ENCODE results near the gene KRT77. TPM values are rescaled to one million over a fixed set of nuclear protein-coding genes. Genes with fewer than 3 reads are reported as not detected.

Gene KRT77
- total and polyA plus RNA-seq, 5 donors from 2014 or later, result not detected

GRCh38 chr12:52666471-52666870 is 36.9 kb downstream of the KRT77 start:
- Histone ChIP-seq H3K27me3 (ENCODE audit: control insufficient read depth, insufficient read depth, low read length) (peaks cover 1% of the 10 kb centered on the region), H3K4me1 (ENCODE audit: control insufficient read depth, insufficient read depth, low read length, poor library complexity, severe bottlenecking) (no peaks in the 10 kb centered on the region), H3K27ac (ENCODE audit: insufficient read depth, low read length, poor library complexity, severe bottlenecking) (no peak overlapping the region), H3K4me3 (ENCODE audit: low read depth, low read length) (no peak overlapping the region), H3K9me3 (ENCODE audit: control insufficient read depth in 2 of 2, low read length in 2 of 2) (no peaks in the 10 kb centered on the region), H3K36me3 (ENCODE audit: control insufficient read depth, insufficient read depth, low read length) (no peaks in the 10 kb centered on the region)
- H3K9me3 Mint-ChIP-seq, result peaks cover 0 to 1% (median 0%) of the 10 kb centered on the region in 7 donors
- H3K36me3 Mint-ChIP-seq, result no peaks in the 10 kb centered on the region
- peaks cover 11% of the 10 kb centered on the region for H3K27me3 Mint-ChIP-seq
- no peak for ATAC-seq (ENCODE audit: low read depth in 2 of 2)
- DNase-seq, result no peak
- H3K4me1 Mint-ChIP-seq, result no peaks in the 10 kb centered on the region
- no peak overlapping the region for H3K27ac Mint-ChIP-seq
- H3K4me3 Mint-ChIP-seq, result no peak overlapping the region

GRCh38 chr12:52663420-52663819 is 39.9 kb downstream of the KRT77 start:
- H3K27me3 Mint-ChIP-seq, result peaks cover 8% of the 10 kb centered on the region
- ATAC-seq (ENCODE audit: low read depth in 2 of 2), result no peak
- no peak overlapping the region for H3K27ac Mint-ChIP-seq
- H3K4me3 ChIP-seq (ENCODE audit: low read depth, low read length), result no peak overlapping the region
- H3K4me1 ChIP-seq (ENCODE audit: control insufficient read depth, insufficient read depth, low read length, poor library complexity, severe bottlenecking), result no peaks in the 10 kb centered on the region
- no peak overlapping the region for H3K4me3 Mint-ChIP-seq
- H3K27ac ChIP-seq (ENCODE audit: insufficient read depth, low read length, poor library complexity, severe bottlenecking), result no peak overlapping the region
- peaks cover 1% of the 10 kb centered on the region for H3K27me3 ChIP-seq (ENCODE audit: control insufficient read depth, insufficient read depth, low read length)
- H3K36me3 ChIP-seq (ENCODE audit: control insufficient read depth, insufficient read depth, low read length), result no peaks in the 10 kb centered on the region
- H3K36me3 Mint-ChIP-seq, result no peaks in the 10 kb centered on the region
- no peaks in the 10 kb centered on the region for H3K4me1 Mint-ChIP-seq
- H3K9me3 ChIP-seq (ENCODE audit: control insufficient read depth in 2 of 2, low read length in 2 of 2), result no peaks in the 10 kb centered on the region
- peaks cover 0 to 1% (median 0%) of the 10 kb centered on the region in 7 donors for H3K9me3 Mint-ChIP-seq
- DNase-seq, result no peak

GRCh38 chr12:52662918-52663229 is 40.5 kb downstream of the KRT77 start:
- H3K4me1 ChIP-seq (ENCODE audit: control insufficient read depth, insufficient read depth, low read length, poor library complexity, severe bottlenecking), result no peaks in the 10 kb centered on the region
- no peak overlapping the region for H3K4me3 ChIP-seq (ENCODE audit: low read depth, low read length)
- DNase-seq (no peak), ATAC-seq (ENCODE audit: low read depth in 2 of 2) (no peak)
- H3K36me3 ChIP-seq (ENCODE audit: control insufficient read depth, insufficient read depth, low read length), result no peaks in the 10 kb centered on the region
- Mint-ChIP-seq H3K36me3 (no peaks in the 10 kb centered on the region), H3K27me3 (peaks cover 7% of the 10 kb centered on the region), H3K4me3 (no peak overlapping the region), H3K4me1 (no peaks in the 10 kb centered on the region), H3K9me3 (peaks cover 0 to 1% (median 0%) of the 10 kb centered on the region in 7 donors), H3K27ac (no peak overlapping the region)
- no peaks in the 10 kb centered on the region for H3K9me3 ChIP-seq (ENCODE audit: control insufficient read depth in 2 of 2, low read length in 2 of 2)
- H3K27ac ChIP-seq (ENCODE audit: insufficient read depth, low read length, poor library complexity, severe bottlenecking), result no peak overlapping the region
- H3K27me3 ChIP-seq (ENCODE audit: control insufficient read depth, insufficient read depth, low read length), result peaks cover 1% of the 10 kb centered on the region

GRCh38 chr12:52662093-52662917 is 41.0 kb downstream of the KRT77 start:
- Mint-ChIP-seq H3K9me3 (no peaks in the 10 kb centered on the region), H3K4me1 (no peaks in the 10 kb centered on the region), H3K27me3 (peaks cover 7% of the 10 kb centered on the region), H3K36me3 (no peaks in the 10 kb centered on the region), H3K4me3 (no peak overlapping the region), H3K27ac (peak overlapping the region in 1 of 3 donors; percentile 6)
- Histone ChIP-seq H3K27me3 (ENCODE audit: control insufficient read depth, insufficient read depth, low read length) (peaks cover 1% of the 10 kb centered on the region), H3K27ac (ENCODE audit: insufficient read depth, low read length, poor library complexity, severe bottlenecking) (no peak overlapping the region), H3K4me1 (ENCODE audit: control insufficient read depth, insufficient read depth, low read length, poor library complexity, severe bottlenecking) (no peaks in the 10 kb centered on the region), H3K4me3 (ENCODE audit: low read depth, low read length) (no peak overlapping the region), H3K36me3 (ENCODE audit: control insufficient read depth, insufficient read depth, low read length) (no peaks in the 10 kb centered on the region), H3K9me3 (ENCODE audit: control insufficient read depth in 2 of 2, low read length in 2 of 2) (no peaks in the 10 kb centered on the region)
- DNase-seq (no peak), ATAC-seq (ENCODE audit: low read depth in 2 of 2) (no peak)

- Histone ChIP-seq H3K4me1 (ENCODE audit: control insufficient read depth, insufficient read depth, low read length, poor library complexity, severe bottlenecking) (no peaks in the 10 kb centered on the region), H3K36me3 (ENCODE audit: control insufficient read depth, insufficient read depth, low read length) (no peaks in the 10 kb centered on the region), H3K27me3 (ENCODE audit: control insufficient read depth, insufficient read depth, low read length) (peaks cover 1% of the 10 kb centered on the region), H3K27ac (ENCODE audit: insufficient read depth, low read length, poor library complexity, severe bottlenecking) (no peak overlapping the region), H3K4me3 (ENCODE audit: low read depth, low read length) (no peak overlapping the region), H3K9me3 (ENCODE audit: control insufficient read depth in 2 of 2, low read length in 2 of 2) (no peaks in the 10 kb centered on the region)
- Mint-ChIP-seq H3K36me3 (no peaks in the 10 kb centered on the region), H3K27ac (peak overlapping the region in 1 of 3 donors; percentile 6), H3K4me3 (no peak overlapping the region), H3K9me3 (no peaks in the 10 kb centered on the region), H3K4me1 (no peaks in the 10 kb centered on the region), H3K27me3 (peaks cover 9% of the 10 kb centered on the region)
- ATAC-seq (ENCODE audit: low read depth in 2 of 2) (no peak), DNase-seq (no peak)
Observed at GRCh38 chr12:52661668-52662067, 41.7 kb downstream of the KRT77 start.

- peaks cover 0 to 3% (median 0%) of the 10 kb centered on the region in 4 donors for H3K4me1 Mint-ChIP-seq
- no peak overlapping the region for H3K4me3 Mint-ChIP-seq
- no peaks in the 10 kb centered on the region for H3K36me3 Mint-ChIP-seq
- no peaks in the 10 kb centered on the region for H3K9me3 Mint-ChIP-seq
- Histone ChIP-seq H3K9me3 (ENCODE audit: control insufficient read depth in 2 of 2, low read length in 2 of 2) (no peaks in the 10 kb centered on the region), H3K4me1 (ENCODE audit: control insufficient read depth, insufficient read depth, low read length, poor library complexity, severe bottlenecking) (no peaks in the 10 kb centered on the region), H3K27ac (ENCODE audit: insufficient read depth, low read length, poor library complexity, severe bottlenecking) (no peak overlapping the region), H3K36me3 (ENCODE audit: control insufficient read depth, insufficient read depth, low read length) (no peaks in the 10 kb centered on the region), H3K4me3 (ENCODE audit: low read depth, low read length) (no peak overlapping the region), H3K27me3 (ENCODE audit: control insufficient read depth, insufficient read depth, low read length) (peaks cover 1% of the 10 kb centered on the region)
- H3K27me3 Mint-ChIP-seq, result peaks cover 13% of the 10 kb centered on the region
- H3K27ac Mint-ChIP-seq, result no peak overlapping the region
- DNase-seq (no peak), ATAC-seq (ENCODE audit: low read depth in 2 of 2) (no peak)
Observed at GRCh38 chr12:52660934-52661499, 42.3 kb downstream of the KRT77 start.

GRCh38 chr12:52659951-52660350 is 43.4 kb downstream of the KRT77 start:
- Mint-ChIP-seq H3K36me3 (no peaks in the 10 kb centered on the region), H3K27me3 (peaks cover 17% of the 10 kb centered on the region), H3K4me1 (peaks cover 0 to 3% (median 0%) of the 10 kb centered on the region in 4 donors), H3K9me3 (no peaks in the 10 kb centered on the region), H3K4me3 (no peak overlapping the region), H3K27ac (peak overlapping the region in 1 of 3 donors; percentile 45)
- Histone ChIP-seq H3K4me1 (ENCODE audit: control insufficient read depth, insufficient read depth, low read length, poor library complexity, severe bottlenecking) (no peaks in the 10 kb centered on the region), H3K27ac (ENCODE audit: insufficient read depth, low read length, poor library complexity, severe bottlenecking) (no peak overlapping the region), H3K27me3 (ENCODE audit: control insufficient read depth, insufficient read depth, low read length) (peaks cover 1% of the 10 kb centered on the region), H3K9me3 (ENCODE audit: control insufficient read depth in 2 of 2, low read length in 2 of 2) (no peaks in the 10 kb centered on the region), H3K4me3 (ENCODE audit: low read depth, low read length) (no peak overlapping the region), H3K36me3 (ENCODE audit: control insufficient read depth, insufficient read depth, low read length) (no peaks in the 10 kb centered on the region)
- DNase-seq (no peak), ATAC-seq (ENCODE audit: low read depth in 2 of 2) (no peak)

GRCh38 chr12:52659395-52659794 is 43.9 kb downstream of the KRT77 start:
- H3K27ac Mint-ChIP-seq, result no peak overlapping the region

More at GRCh38 chr12:52659395-52659794, 43.9 kb downstream of the KRT77 start:
- H3K4me3 ChIP-seq (ENCODE audit: low read depth, low read length), result no peak overlapping the region
- ATAC-seq (ENCODE audit: low read depth in 2 of 2) (no peak), DNase-seq (no peak)
- H3K9me3 ChIP-seq (ENCODE audit: control insufficient read depth in 2 of 2, low read length in 2 of 2), result no peaks in the 10 kb centered on the region
- H3K4me3 Mint-ChIP-seq, result no peak overlapping the region
- peaks cover 0 to 3% (median 0%) of the 10 kb centered on the region in 4 donors for H3K4me1 Mint-ChIP-seq
- H3K27ac ChIP-seq (ENCODE audit: insufficient read depth, low read length, poor library complexity, severe bottlenecking), result no peak overlapping the region
- peaks cover 1% of the 10 kb centered on the region for H3K27me3 ChIP-seq (ENCODE audit: control insufficient read depth, insufficient read depth, low read length)
- H3K4me1 ChIP-seq (ENCODE audit: control insufficient read depth, insufficient read depth, low read length, poor library complexity, severe bottlenecking), result no peaks in the 10 kb centered on the region
- H3K9me3 Mint-ChIP-seq, result no peaks in the 10 kb centered on the region
- peaks cover 17% of the 10 kb centered on the region for H3K27me3 Mint-ChIP-seq
- no peaks in the 10 kb centered on the region for H3K36me3 ChIP-seq (ENCODE audit: control insufficient read depth, insufficient read depth, low read length)
- H3K36me3 Mint-ChIP-seq, result no peaks in the 10 kb centered on the region

Measured in CD4-positive, CD25-positive, alpha-beta regulatory T cell (primary cell).